Hindlimb muscle (tissue), 1 donor: ENCODE measurements around the gene MYEF2. TPM values are rescaled to one million over a fixed set of nuclear protein-coding genes. Genes with fewer than 3 reads are reported as not detected.

Experiments used
- DNase-seq: peaks from one replicate; pipeline ENCODE4 v3.0.0-alpha.2; 2013
- polyA plus RNA-seq: library from polyadenylated mRNA; unstranded; fragments of 120-200 nt; gene quantifications from one replicate; pipeline ENCODE4 v1.2.1, GENCODE V29; 2013; ENCODE audit not compliant: insufficient read length

Gene MYEF2
- polyA plus RNA-seq, 1 donor = 11.3 TPM

DNA sequence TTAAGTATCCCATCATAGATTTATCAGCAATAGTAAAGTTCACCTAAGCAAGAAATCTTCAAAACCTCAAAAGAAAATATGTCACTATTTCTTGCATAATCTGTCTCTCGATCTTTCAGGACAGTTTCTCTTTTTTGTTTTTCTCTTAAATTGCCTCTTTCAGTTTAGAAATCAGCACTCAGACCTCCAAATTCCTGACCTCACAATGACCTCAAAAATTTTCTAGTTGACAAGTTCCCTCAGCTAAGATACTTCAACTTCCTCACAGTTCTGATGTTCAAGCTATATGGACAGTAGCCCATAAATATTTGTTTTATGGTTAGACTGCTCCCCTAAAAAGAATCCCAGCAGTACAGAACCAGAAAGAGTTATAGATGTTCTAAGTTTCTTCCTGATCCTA lies 33.2 kb downstream of the MYEF2 start:
- DNase-seq = no peak

GRCh38 chr15:48143856-48144255 lies 34.2 kb downstream of the MYEF2 start:
- DNase-seq = no peak

GRCh38 chr15:48132874-48133273 lies 45.2 kb downstream of the MYEF2 start:
- DNase-seq = no peak

GRCh38 chr15:48131324-48131723 lies 46.8 kb downstream of the MYEF2 start:
- no peak for DNase-seq

DNA sequence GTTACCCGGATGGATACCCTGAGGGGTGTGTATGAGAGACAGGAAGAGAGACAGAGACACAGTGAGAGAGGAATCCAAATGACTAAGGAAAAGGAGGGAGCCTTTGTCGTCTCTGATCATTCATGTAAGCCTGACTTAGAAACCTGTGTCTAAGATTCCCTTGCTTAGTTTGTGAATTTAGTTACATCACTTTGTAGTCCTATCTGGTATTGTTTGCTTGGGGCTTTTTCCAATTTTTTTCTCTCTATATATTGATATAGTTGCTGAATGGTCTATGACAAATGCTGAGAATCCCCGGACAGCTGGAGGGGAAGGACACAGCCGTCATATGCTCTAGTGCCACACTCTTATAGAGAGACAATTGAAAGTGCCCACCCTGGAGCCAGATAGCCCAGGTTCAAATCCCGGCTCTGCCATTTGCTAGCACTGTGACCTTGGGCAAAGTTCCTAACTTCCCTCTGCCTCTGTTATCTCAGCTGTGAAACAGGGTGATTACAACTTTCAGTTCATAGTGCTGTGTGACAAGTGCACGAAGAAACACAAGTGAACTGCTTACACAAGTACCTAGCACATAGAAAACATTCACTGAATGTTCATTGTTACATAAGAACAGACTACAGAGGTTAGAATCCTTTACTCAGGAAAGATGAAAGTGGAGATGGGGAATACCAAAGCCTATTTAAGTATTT lies 51.3 kb downstream of the MYEF2 start:
- DNase-seq = no peak

- DNase-seq = no peak
Observed at GRCh38 chr15:48121849-48122248, 56.2 kb downstream of the MYEF2 start.

GRCh38 chr15:48120745-48121144 lies 57.4 kb downstream of the MYEF2 start, which contains the start of gene SLC24A5:
TSS of gene SLC24A5 (plus strand) at chr15:48120990. CDS start at chr15:48121045, 55 bp downstream.
- DNase-seq = no peak

GRCh38 chr15:48119277-48119676 lies 58.8 kb downstream of the MYEF2 start:
- no peak for DNase-seq

GRCh38 chr15:48112242-48112641 lies 65.9 kb downstream of the MYEF2 start:
- no peak for DNase-seq

- DNase-seq = no peak
Observed at GRCh38 chr15:48109856-48110531, 68.1 kb downstream of the MYEF2 start.

DNA sequence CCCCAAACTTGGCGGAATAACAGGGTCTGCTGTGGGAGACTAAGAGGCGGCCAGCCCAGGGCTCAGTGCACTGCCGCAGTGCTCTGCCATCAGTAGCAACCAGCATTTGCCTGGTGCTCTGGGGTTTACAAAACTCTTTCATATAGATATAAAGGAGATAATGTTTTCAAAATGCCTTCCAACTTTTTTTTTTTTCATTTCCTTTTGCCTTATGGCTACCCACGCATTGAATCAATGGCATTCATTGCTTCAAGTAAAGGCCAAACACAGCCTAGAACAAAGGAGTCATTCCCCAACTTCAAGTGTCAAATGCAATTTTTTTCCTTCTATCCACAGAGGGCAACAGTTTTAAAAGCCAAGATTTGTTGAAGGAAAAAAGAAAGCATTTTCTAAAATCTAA lies 68.9 kb downstream of the MYEF2 start:
- DNase-seq = no peak

GRCh38 chr15:48105936-48106335 lies 72.2 kb downstream of the MYEF2 start:
- DNase-seq = no peak

DNA sequence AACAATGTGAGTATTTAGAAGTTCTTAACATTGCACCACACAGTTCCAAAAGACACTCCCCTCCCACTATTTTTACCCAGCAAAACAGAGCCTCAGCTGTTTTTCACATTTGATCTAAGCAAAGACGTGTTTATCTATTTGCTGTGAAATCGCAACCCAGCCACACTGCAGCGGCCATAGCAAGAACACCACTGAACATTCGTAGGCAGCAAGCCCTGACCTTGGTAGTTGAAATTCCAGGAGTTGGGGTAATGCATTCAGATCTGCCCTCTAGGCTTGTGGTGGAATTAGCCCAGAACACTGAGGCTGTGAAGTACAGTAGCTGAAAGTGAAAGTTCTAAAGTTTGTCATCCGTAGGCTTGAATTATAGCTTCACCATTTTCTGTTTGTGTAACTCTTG lies 74.4 kb downstream of the MYEF2 start:
- DNase-seq = no peak

DNA sequence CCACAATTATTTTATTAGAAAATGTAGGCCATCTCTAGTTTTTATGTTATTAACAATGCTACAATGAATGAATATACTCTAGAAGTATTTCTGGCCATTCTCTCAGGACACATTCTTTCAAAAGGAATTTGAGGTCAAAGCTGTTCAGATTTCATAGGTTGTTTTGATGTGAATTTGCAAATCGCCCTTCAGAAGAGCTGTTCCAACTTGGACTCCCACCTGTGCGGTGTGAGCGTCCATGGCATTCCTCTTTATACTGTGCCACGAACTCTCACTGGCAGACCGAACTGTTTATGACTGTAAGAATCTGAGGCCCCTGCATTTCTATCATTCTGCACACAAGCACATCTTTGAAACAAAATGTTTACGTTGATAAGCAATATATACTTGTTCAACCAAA lies 75.9 kb downstream of the MYEF2 start:
- no peak for DNase-seq

DNA sequence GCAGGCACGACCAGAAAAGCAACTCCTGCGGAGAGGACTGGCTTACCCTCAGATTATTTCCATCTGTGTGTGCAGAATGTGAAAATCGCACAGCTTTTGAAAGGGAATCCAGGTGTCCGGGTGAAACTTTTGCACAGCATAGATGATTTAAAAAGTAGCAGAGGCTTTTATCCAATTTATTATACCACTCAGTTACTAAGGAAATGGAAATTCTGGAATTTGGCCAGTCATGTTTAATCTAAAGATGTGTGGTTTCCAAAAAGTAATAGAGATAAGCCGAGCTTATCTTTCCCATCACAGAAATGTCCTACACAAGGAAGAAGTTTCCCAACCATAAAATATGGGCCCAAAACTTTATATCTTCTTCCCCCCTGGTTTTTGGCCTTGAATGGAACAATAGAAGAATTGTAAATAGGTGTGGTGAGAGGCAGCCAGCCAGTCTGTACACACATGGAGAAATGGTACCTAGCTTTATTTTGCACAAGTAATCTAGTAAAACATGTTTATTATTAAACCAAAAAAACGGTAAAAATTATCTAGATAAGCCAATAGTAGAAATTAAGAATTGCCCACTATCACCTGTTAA lies 76.6 kb downstream of the MYEF2 start:
- no peak for DNase-seq

DNA sequence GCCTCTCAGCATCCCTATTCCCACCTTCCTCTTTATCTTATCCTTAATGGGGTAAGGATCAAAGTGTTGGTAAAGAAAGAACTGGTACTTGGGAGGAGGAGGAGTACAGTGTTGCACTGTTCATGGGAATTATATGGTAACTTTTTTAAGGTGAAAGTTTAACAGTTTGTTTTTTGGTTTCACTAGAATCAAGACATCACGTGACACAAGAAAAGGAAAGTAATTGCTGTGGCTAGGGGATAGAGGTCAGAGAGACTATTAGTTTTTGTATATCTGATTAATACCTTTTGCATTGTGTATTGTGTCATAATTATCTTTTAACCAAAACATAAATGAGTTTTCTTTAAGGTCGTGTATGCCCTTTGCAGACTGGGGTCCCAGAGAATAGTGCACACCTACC lies 80.8 kb downstream of the MYEF2 start:
- DNase-seq = no peak

- no peak for DNase-seq
Observed at GRCh38 chr15:48096813-48097212, 81.3 kb downstream of the MYEF2 start.

- no peak for DNase-seq
Observed at GRCh38 chr15:48096355-48096786, 81.7 kb downstream of the MYEF2 start.

DNA sequence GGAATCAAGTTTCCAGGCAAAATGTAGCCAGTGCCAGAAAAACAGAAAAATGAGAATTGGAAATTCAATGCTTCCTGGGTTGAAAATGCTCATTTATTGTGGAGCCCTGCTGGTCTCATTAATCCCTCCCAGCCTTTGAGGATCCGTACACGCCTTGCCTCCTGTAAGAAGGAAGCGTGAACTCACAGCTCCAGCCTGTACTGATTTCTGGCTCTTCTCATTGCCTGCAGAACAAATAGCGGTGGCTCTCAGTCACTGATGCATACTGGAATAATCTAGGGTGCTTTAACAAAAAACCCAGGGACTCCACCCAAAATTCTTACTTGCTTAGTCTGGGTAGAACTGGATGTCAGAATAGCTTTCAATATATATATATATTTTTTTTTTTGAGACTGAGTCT lies 86.6 kb downstream of the MYEF2 start:
- no peak for DNase-seq

GRCh38 chr15:48090666-48091065 lies 87.4 kb downstream of the MYEF2 start:
- no peak for DNase-seq

GRCh38 chr15:48090115-48090514 lies 88.0 kb downstream of the MYEF2 start:
- no peak for DNase-seq

DNA sequence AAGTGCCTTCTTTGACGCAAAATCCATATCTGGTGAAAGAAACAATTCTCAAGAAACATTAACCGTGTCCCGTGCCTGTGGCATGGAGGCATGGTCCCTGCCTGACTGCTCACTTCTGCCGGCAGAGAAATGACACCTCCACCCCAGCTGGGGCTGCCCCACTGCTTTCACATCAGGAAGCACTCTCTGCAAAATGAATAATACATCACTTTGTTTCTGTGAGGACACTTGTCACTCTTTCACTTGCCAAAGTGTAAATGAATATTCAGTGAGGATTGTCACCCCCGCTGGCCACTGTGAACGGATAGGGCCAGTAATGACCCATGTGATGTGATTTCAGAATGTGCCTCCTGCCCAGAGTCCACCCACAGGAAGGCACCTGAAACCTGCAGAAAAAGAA lies 88.4 kb downstream of the MYEF2 start:
- no peak for DNase-seq

DNA sequence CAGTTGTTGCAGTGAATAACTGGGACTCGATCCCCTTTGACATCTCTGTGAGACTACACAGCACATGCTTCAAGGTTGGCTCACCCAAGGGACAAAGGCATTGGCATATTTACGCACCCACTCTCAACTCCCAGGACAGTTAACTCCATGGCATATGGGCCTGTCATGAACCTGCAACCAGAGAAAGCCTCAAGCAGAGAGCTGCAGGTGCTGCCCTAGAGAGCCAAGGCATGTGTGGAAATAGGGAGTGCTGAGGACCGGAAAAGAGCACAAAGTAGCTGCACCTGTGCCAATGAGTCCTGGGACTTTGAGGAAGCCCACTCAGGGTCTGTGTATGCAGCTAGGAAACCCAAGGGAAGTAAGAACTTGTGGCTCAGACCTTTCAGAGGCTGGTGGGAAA lies 90.3 kb downstream of the MYEF2 start:
- DNase-seq = no peak

- peak; percentile 31 for DNase-seq
Observed at GRCh38 chr15:48086576-48086975, 91.5 kb downstream of the MYEF2 start.
